HG03520 (cell line): ENCODE data around the gene RNPEP.
"Not testable (repeated sequence)": the region's sequence is repeated elsewhere in the genome, so short reads cannot be mapped to it uniquely, and the experiment has no call there.

ENCODE experiments used
- ATAC-seq: cut with Tn5 transposase; IDR thresholded peaks from one replicate; pipeline ENCODE4 v1.9.1; 2021; ENCODE audit warnings: mild to moderate bottlenecking, moderate library complexity; ENCODE audit not compliant: unreplicated experiment

Gene RNPEP

GRCh38 chr1:201982623-201983379 lies at the start of gene RNPEP:
TSS of gene RNPEP (plus strand) at chr1:201982648. CDS start at chr1:201982667, 19 bp downstream.
- ATAC-seq: peak; percentile 68

- no peak for ATAC-seq
Observed at GRCh38 chr1:201933840-201934430, 48.5 kb upstream of the RNPEP start.

- ATAC-seq: no peak
Observed at GRCh38 chr1:201937624-201938213, 44.7 kb upstream of the RNPEP start.

GRCh38 chr1:201938440-201939035 lies 43.9 kb upstream of the RNPEP start:
- no peak for ATAC-seq

GRCh38 chr1:201939148-201939547 lies 43.3 kb upstream of the RNPEP start:
- no peak for ATAC-seq

GRCh38 chr1:201939574-201939973 lies 42.9 kb upstream of the RNPEP start:
- no peak for ATAC-seq

- not testable (repeated sequence) for ATAC-seq
Observed at GRCh38 chr1:201940316-201940715, 42.1 kb upstream of the RNPEP start.

GRCh38 chr1:201941420-201942128 lies 40.9 kb upstream of the RNPEP start:
- no peak for ATAC-seq

GRCh38 chr1:201942129-201942495 lies 40.3 kb upstream of the RNPEP start:
- no peak for ATAC-seq

GRCh38 chr1:201944002-201944401 lies 38.4 kb upstream of the RNPEP start:
- ATAC-seq: no peak

- no peak for ATAC-seq
Observed at GRCh38 chr1:201944639-201945038, 37.8 kb upstream of the RNPEP start.

GRCh38 chr1:201945157-201945556 lies 37.3 kb upstream of the RNPEP start:
- ATAC-seq: no peak

GRCh38 chr1:201945863-201946223 lies 36.6 kb upstream of the RNPEP start:
- no peak for ATAC-seq

- no peak for ATAC-seq
Observed at GRCh38 chr1:201946224-201946908, 36.1 kb upstream of the RNPEP start, which contains the start of gene LMOD1. TSS of gene LMOD1 (minus strand) at chr1:201946548. CDS start at chr1:201946340, 208 bp downstream.

GRCh38 chr1:201947697-201948008 lies 34.8 kb upstream of the RNPEP start:
- ATAC-seq: no peak

GRCh38 chr1:201949491-201949890 lies 33.0 kb upstream of the RNPEP start:
- no peak for ATAC-seq

- ATAC-seq: no peak
Observed at GRCh38 chr1:201954263-201955008, 28.0 kb upstream of the RNPEP start.

- peak; percentile 98 for ATAC-seq
Observed at GRCh38 chr1:201955009-201955728, 27.3 kb upstream of the RNPEP start, which contains the start of gene TIMM17A. TSS of gene TIMM17A (plus strand) at chr1:201955503. CDS start at chr1:201955527, 24 bp downstream.

- ATAC-seq: peak; percentile 29
Observed at GRCh38 chr1:201955729-201956143, 26.7 kb upstream of the RNPEP start.
